GM18505 (cell line): Measurements from ENCODE around the gene PSMB7.

ENCODE experiments used
- ATAC-seq: cut with Tn5 transposase; IDR thresholded peaks from one replicate; pipeline ENCODE4 v1.9.1; 2021; ENCODE audit not compliant: unreplicated experiment
- POLR2A ChIP-seq: IDR thresholded peaks from 4 replicates; pipeline ENCODE4 v1.6.1; 2011; ENCODE audit warnings: borderline replicate concordance; ENCODE audit not compliant: insufficient read depth, insufficient read length; ENCODE audit errors: extremely low read depth

PSMB7 gene

GRCh38 chr9:124330011-124330697, 85.1 kb downstream of the PSMB7 start:
- TF ChIP-seq POLR2A = no peak
- no peak for ATAC-seq

DNA sequence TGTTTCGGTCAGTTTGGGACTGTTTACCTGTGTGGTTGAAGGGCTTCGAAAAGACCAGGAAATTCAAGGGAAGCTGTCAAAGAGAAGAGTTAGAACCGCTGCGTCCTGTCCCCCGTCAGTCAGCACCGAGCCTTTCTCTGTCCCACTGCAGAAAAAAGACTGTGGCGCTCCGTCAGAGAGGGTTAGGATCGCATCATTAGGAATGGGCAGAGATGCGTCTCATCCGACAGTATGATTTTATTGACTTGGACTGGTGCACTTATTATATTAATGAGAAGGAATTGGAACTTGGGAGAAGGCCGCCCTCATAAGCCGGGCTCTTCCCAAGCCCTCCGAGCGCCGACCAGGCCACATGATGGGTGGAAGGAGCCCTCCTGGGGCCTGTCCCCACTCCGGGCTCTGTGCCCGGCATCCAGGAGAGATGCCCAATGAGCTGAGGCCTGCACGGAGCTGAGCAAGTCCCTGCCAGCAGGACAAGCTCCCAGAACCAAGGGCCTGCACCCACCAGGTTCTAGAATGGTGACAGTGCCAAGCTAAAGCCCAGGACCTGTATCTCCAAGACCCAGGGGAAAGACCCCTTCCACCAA, 85.9 kb downstream of the PSMB7 start:
- TF ChIP-seq POLR2A = no peak
- no peak for ATAC-seq

GRCh38 chr9:124328285-124328684, 87.0 kb downstream of the PSMB7 start:
- TF ChIP-seq POLR2A = no peak
- no peak for ATAC-seq

- TF ChIP-seq POLR2A = no peak
- no peak for ATAC-seq
Measured at GRCh38 chr9:124327491-124327890, 87.8 kb downstream of the PSMB7 start.

DNA sequence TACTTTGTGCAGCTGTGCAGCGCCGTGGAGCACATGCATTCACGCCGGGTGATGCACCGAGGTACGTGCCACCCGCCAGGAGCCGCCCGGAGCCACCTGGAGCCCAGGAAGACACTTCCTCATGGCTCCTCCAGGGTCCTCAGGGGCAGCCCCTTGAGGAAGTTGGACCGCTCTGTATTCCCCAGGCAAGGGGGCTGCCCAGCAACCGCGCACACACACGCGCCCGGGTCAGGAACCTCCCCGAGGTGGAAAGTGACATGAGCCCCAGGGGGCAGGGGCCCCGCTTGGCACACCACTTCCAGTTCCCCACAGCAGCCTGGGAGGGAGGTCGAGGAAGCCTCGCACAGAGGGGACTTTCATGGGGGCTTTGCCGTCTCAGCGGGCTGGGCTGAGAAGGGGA, 88.9 kb downstream of the PSMB7 start:
- TF ChIP-seq POLR2A = no peak
- ATAC-seq = no peak

DNA sequence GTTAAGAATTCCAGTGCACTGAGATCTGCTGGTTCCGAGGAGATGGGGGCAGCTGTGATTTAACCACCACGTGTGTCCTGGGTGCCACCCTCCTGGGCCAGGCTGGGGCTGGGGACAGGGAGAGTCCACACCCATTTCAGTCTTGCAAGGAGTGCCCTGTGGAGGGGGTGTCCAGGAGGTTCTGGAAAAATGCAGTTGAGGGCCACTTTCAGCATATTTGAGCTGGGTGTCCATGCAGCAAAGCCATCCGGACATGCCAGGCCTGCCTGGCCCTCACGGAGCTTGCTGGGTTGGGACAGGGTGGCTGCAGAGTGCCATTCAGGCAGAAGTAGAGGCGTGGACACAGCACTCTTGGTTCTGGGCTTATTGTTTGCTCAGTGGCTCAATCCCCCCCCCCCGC, 89.4 kb downstream of the PSMB7 start:
- TF ChIP-seq POLR2A = no peak
- ATAC-seq = no peak

DNA sequence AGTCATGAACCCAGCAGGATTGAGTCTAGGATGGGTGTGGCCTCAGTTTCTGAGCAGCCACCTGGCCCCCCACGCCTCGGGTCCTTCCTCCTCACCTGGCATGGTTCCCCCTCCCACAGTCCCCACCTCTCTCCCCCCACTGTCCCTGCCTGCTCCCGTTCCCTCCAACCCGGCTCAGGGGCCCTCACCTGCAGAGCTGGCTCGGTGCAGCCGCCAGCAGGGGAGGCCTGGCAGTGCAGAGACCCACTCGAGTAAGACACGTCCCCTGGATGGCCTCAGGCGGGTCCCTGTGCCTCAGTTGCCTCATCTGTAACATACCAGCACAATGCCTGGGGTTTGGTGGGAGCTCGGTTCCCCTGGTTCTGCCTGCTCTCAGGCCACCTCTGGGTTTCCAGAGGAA, 91.3 kb downstream of the PSMB7 start:
- no peak for ATAC-seq
- TF ChIP-seq POLR2A = no peak

GRCh38 chr9:124322618-124323432, 92.4 kb downstream of the PSMB7 start:
- ATAC-seq = no peak
- no peak for TF ChIP-seq POLR2A

DNA sequence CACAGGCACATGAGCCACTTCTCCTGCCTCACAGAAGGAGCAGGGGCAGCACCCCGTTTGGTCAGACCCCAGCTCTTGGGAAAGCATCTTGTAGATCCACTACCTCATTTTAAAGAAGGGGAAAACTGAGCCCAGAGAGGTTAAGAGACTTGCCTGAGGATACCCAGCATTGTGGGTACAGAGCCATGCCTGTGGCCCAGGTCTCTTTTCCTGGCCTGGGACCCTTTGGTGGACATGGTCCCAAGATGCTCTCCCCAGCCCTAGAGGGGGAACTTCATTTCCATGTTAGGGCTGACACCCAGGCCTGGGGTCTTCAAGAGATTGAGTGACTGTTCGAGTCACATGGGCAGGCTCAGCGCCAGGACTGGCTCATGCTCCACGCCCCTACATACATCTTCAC, 93.3 kb downstream of the PSMB7 start:
- TF ChIP-seq POLR2A = no peak
- ATAC-seq = no peak

GRCh38 chr9:124321416-124321815, 93.8 kb downstream of the PSMB7 start:
- ATAC-seq = no peak
- TF ChIP-seq POLR2A = no peak

DNA sequence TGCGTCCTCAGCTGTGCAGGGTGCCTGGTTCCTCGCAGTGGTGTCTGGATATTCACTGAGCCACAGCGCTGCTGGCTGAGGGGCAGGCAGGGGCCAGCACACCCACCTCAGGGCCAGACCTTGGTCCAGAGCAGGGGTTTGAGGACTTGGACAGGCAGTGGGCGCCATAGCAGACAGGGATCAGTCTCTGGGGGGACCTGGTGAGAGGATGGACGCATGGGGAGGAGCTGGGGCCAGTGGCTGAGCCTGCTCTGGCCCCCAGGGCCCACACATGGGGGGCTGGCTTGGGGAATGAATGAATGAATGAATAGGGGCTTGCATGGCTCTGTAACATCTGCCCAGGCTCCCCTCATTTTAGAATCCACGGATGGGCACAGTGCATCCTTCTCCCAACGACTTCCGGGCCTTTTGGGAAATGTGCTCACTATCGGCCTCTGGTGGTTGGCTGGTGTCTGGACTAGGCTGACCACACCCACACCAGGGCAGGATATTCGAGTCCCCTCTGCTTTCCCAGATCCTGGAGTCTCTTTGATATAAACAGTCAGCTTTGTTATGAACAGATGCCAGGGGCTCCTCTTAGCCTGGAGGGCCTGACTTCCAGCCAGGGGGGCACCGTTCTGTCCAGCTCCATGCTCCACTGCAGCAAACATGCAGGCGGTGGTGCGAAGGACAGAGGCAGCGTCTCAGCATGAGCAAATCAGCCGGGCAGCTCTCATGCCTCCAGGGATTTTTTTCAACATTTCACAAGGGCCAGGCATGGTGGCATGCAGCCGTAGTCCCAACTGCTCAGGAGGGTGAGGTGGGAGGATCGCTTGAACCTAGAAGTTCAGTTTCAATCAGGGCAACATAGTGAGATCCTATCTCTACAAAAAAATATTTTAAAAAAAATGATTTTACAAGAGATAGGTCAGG, 94.9 kb downstream of the PSMB7 start:
- no peak for ATAC-seq
- no peak for TF ChIP-seq POLR2A

- ATAC-seq = no peak
- no peak for TF ChIP-seq POLR2A
Measured at GRCh38 chr9:124315882-124316281, 99.4 kb downstream of the PSMB7 start.

GRCh38 chr9:124313940-124314339, 101.3 kb downstream of the PSMB7 start:
- TF ChIP-seq POLR2A = no peak
- ATAC-seq = no peak

- no peak for ATAC-seq
- no peak for TF ChIP-seq POLR2A
Measured at GRCh38 chr9:124312290-124313265, 102.7 kb downstream of the PSMB7 start.
